Nephron progenitor cell (in vitro differentiated cells): ENCODE results near the gene HPX.

Experiments
- DNase-seq: peaks from one replicate; pipeline ENCODE4 v3.0.0; 2021
- H3K27ac Mint-ChIP-seq: 2 replicates; pipeline ENCODE4 v1.8.0; 2021; ENCODE audit warnings: mild to moderate bottlenecking, moderate library complexity, mixed read lengths
- H3K27me3 Mint-ChIP-seq: 2 replicates; pipeline ENCODE4 v1.8.0; 2021; ENCODE audit warnings: mild to moderate bottlenecking, low read depth, mixed read lengths; ENCODE audit not compliant: poor library complexity
- H3K36me3 Mint-ChIP-seq: 2 replicates; pipeline ENCODE4 v1.8.0; 2021; ENCODE audit warnings: low read depth, mixed read lengths
- H3K4me1 Mint-ChIP-seq: 2 replicates; pipeline ENCODE4 v1.8.0; 2021; ENCODE audit warnings: mixed read lengths
- H3K4me3 Mint-ChIP-seq: 2 replicates; pipeline ENCODE4 v1.8.0; 2021; ENCODE audit warnings: mild to moderate bottlenecking, moderate library complexity, mixed read lengths
- H3K9me3 Mint-ChIP-seq: 2 replicates; pipeline ENCODE4 v1.8.0; 2021; ENCODE audit warnings: mild to moderate bottlenecking, moderate library complexity, mixed read lengths
- CTCF ChIP-seq: fragments of 200-600 bp; sonication (generic); IDR thresholded peaks from 2 replicates; pipeline ENCODE4 v1.5.0; 2021; ENCODE audit warnings: antibody characterized with exemption

HPX gene

GRCh38 chr11:6458352-6459098 is 17.7 kb upstream of the HPX start:
- no peak for TF ChIP-seq CTCF
- H3K4me3 Mint-ChIP-seq, result no peak overlapping the region

GRCh38 chr11:6457581-6458320 is 17.0 kb upstream of the HPX start:
- Mint-ChIP-seq H3K27me3 (no peaks in the 10 kb centered on the region), H3K4me1 (peaks cover 22% of the 10 kb centered on the region), H3K9me3 (no peaks in the 10 kb centered on the region), H3K36me3 (peaks cover 6% of the 10 kb centered on the region), H3K27ac (no peak overlapping the region), H3K4me3 (no peak overlapping the region)
- TF ChIP-seq CTCF, result no peak
- no peak for DNase-seq

More at GRCh38 chr11:6458352-6459098, 17.7 kb upstream of the HPX start:
- no peak for DNase-seq
- Mint-ChIP-seq H3K36me3 (peaks cover 9% of the 10 kb centered on the region), H3K4me1 (peaks cover 22% of the 10 kb centered on the region), H3K27me3 (no peaks in the 10 kb centered on the region), H3K27ac (no peak overlapping the region), H3K9me3 (no peaks in the 10 kb centered on the region)

GRCh38 chr11:6456361-6457073 is 15.7 kb upstream of the HPX start:
- peaks cover 22% of the 10 kb centered on the region for H3K4me1 Mint-ChIP-seq
- no peaks in the 10 kb centered on the region for H3K9me3 Mint-ChIP-seq
- H3K27ac Mint-ChIP-seq, result no peak overlapping the region
- no peak for DNase-seq
- H3K36me3 Mint-ChIP-seq, result peaks cover 6% of the 10 kb centered on the region
- no peaks in the 10 kb centered on the region for H3K27me3 Mint-ChIP-seq
- TF ChIP-seq CTCF, result no peak
- H3K4me3 Mint-ChIP-seq, result no peak overlapping the region

- Mint-ChIP-seq H3K4me3 (peak overlapping the region; percentile 2), H3K9me3 (no peaks in the 10 kb centered on the region), H3K27ac (peak overlapping the region; percentile 81), H3K27me3 (no peaks in the 10 kb centered on the region), H3K36me3 (peaks cover 6% of the 10 kb centered on the region), H3K4me1 (peaks cover 22% of the 10 kb centered on the region)
- DNase-seq, result no peak
- TF ChIP-seq CTCF, result no peak
Observed at GRCh38 chr11:6455070-6455469, 14.3 kb upstream of the HPX start.

GRCh38 chr11:6453152-6453551 is 12.4 kb upstream of the HPX start:
- H3K27ac Mint-ChIP-seq, result no peak overlapping the region
- H3K27me3 Mint-ChIP-seq, result no peaks in the 10 kb centered on the region
- peaks cover 6% of the 10 kb centered on the region for H3K36me3 Mint-ChIP-seq
- no peak overlapping the region for H3K4me3 Mint-ChIP-seq
- no peaks in the 10 kb centered on the region for H3K9me3 Mint-ChIP-seq
- H3K4me1 Mint-ChIP-seq, result peaks cover 22% of the 10 kb centered on the region
- TF ChIP-seq CTCF, result no peak
- no peak for DNase-seq
